Chondrocyte (in vitro differentiated cells): ENCODE results near the gene SOAT2. TPM values are rescaled to one million over a fixed set of nuclear protein-coding genes. Genes with fewer than 3 reads are reported as not detected.

Experiments used
- DNase-seq: peaks from one replicate; pipeline ENCODE4 v3.0.0; 2021; ENCODE audit warnings: mixed read lengths, low spot score
- H3K27ac Mint-ChIP-seq: one replicate; pipeline ENCODE4 v1.8.0; 2021; ENCODE audit warnings: mild to moderate bottlenecking, moderate library complexity, mixed read lengths; ENCODE audit not compliant: unreplicated experiment
- H3K27me3 Mint-ChIP-seq: 2 replicates; pipeline ENCODE4 v1.8.0; 2021; ENCODE audit warnings: low read depth, mixed read lengths
- H3K36me3 Mint-ChIP-seq: 2 replicates; pipeline ENCODE4 v1.8.0; 2021; ENCODE audit warnings: low read depth, mixed read lengths
- H3K4me1 Mint-ChIP-seq: 2 replicates; pipeline ENCODE4 v1.8.0; 2021; ENCODE audit warnings: low read depth, mild to moderate bottlenecking, mixed read lengths
- H3K4me3 Mint-ChIP-seq: one replicate; pipeline ENCODE4 v1.8.0; 2021; ENCODE audit warnings: mild to moderate bottlenecking, moderate library complexity, mixed read lengths; ENCODE audit not compliant: unreplicated experiment
- H3K9me3 Mint-ChIP-seq: 2 replicates; pipeline ENCODE4 v1.8.0; 2021; ENCODE audit warnings: low read depth, mixed read lengths
- CTCF ChIP-seq: fragments of 200-600 bp; sonication (generic); IDR thresholded peaks from 2 replicates; pipeline ENCODE4 v1.5.0; 2021; ENCODE audit warnings: antibody characterized with exemption, mild to moderate bottlenecking, moderate library complexity
- total RNA-seq: library from RNA; stranded (reverse); gene quantifications from 3 replicates; pipeline ENCODE4 v1.2.1, GENCODE V29; 2021

The SOAT2 gene
- total RNA-seq, 1 donor from 2014 or later, result not detected

- Mint-ChIP-seq H3K27me3 (no peaks in the 10 kb centered on the region), H3K4me1 (peaks cover 81% of the 10 kb centered on the region), H3K9me3 (no peaks in the 10 kb centered on the region), H3K4me3 (no peak overlapping the region), H3K36me3 (peaks cover 22% of the 10 kb centered on the region), H3K27ac (peak overlapping the region; percentile 36)
- TF ChIP-seq CTCF, result no peak
- no peak for DNase-seq
Observed at GRCh38 chr12:53067074-53067992, 36.0 kb upstream of the SOAT2 start.

- H3K4me1 Mint-ChIP-seq, result peaks cover 79% of the 10 kb centered on the region
- no peaks in the 10 kb centered on the region for H3K9me3 Mint-ChIP-seq
- H3K36me3 Mint-ChIP-seq, result peaks cover 27% of the 10 kb centered on the region
- DNase-seq, result peak; percentile 82
- no peak overlapping the region for H3K4me3 Mint-ChIP-seq
- no peak for TF ChIP-seq CTCF
- H3K27me3 Mint-ChIP-seq, result no peaks in the 10 kb centered on the region
- no peak overlapping the region for H3K27ac Mint-ChIP-seq
Observed at GRCh38 chr12:53067993-53068770, 35.1 kb upstream of the SOAT2 start.

GRCh38 chr12:53068811-53069585 lies 34.3 kb upstream of the SOAT2 start:
- Mint-ChIP-seq H3K9me3 (no peaks in the 10 kb centered on the region), H3K27ac (peak overlapping the region; percentile 22), H3K4me3 (no peak overlapping the region), H3K4me1 (peaks cover 74% of the 10 kb centered on the region), H3K36me3 (peaks cover 26% of the 10 kb centered on the region), H3K27me3 (no peaks in the 10 kb centered on the region)
- no peak for TF ChIP-seq CTCF
- DNase-seq, result peak; percentile 84

GRCh38 chr12:53069621-53070410 lies 33.5 kb upstream of the SOAT2 start:
- Mint-ChIP-seq H3K4me3 (no peak overlapping the region), H3K9me3 (no peaks in the 10 kb centered on the region), H3K27ac (peak overlapping the region; percentile 22), H3K36me3 (peaks cover 34% of the 10 kb centered on the region), H3K27me3 (no peaks in the 10 kb centered on the region), H3K4me1 (peaks cover 71% of the 10 kb centered on the region)
- no peak for TF ChIP-seq CTCF
- peak; percentile 47 for DNase-seq
